Muscle of back (tissue), 11 donors: Measurements from ENCODE around the gene JARID2. TPM values are rescaled to one million over a fixed set of nuclear protein-coding genes. Genes with fewer than 3 reads are reported as not detected.

Experiments
- DNase-seq, 3 donors: peaks; one replicate each; pipeline versions ENCODE4 v3.0.0 to v3.0.0-alpha.2; 2013
- polyA plus RNA-seq, 10 donors: library from polyadenylated mRNA; unstranded; fragments of 120-200 nt; gene quantifications; one replicate each; pipeline ENCODE4 v1.2.1, GENCODE V29; 2013; ENCODE audit not compliant: insufficient read length in 10 of 10

JARID2 gene
- polyA plus RNA-seq, 10 donors, result 11.6 to 15.4 (median 14.2) TPM

DNA sequence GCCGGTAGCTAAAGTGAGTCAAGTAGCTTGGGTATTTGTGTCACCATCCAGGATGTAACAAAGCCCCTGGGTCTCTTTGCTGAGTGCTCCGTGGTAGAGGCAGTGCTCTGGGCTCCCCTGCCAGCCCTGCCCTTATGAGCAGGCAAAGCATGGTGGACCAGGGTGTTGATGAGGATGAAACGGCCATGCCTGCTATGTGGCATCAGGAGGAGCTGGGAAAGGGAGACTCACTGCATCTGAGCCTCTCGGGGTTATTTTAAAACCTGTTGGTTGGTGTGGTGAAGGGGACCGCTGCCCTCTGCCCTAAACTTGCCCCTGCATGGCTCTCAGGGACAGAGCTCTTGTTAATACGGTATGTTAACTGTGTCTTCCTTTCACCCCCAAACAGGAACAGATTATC lies 273.8 kb downstream of the JARID2 start:
- DNase-seq, result no peak

DNA sequence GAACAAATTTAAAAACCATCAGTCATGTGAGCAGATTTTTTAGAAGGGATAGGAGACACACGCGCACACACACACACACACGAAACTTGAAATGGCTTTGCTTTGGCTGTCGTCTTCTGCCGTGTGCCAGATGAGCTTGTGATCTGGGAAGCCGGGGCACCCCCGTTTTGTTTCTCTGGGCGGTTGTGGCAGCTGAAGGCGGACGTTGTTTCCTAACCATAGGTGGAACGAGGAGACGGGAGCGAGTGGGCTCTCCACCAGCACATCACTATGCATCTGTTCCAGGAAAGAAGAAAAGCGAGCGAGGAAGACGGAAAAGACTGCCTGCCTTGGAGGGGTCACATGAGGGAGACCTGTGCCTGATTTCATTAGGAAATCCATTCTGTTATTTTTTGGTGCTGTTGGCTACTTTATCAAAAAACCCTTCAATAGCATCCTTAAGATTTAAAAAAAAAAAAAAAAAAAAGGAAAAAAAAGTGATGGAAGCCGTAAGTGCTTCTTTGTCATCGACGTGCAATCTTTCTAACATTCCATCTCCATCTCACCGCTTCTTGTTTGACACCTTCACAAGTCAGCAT lies 274.8 kb downstream of the JARID2 start:
- no peak for DNase-seq

DNA sequence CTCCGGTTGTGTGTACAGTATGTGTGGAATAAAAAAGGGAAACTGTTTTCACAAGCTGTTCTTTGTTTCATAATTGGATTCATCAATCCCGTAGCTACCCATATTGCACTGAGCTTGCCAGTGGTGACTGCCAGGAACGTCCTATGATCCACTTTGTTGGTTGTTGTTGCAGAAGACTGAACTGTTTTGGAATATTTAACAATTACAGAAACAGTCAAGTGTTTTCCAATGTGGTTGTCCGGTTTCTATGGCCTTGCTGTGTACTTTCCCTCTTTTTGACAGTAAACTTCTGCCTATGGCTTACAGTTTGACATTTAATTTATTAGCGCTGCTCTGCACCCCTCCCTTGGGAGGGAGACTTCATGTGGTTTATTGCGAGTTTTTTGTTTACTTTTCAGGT lies 275.7 kb downstream of the JARID2 start:
- no peak for DNase-seq

- no peak for DNase-seq
Measured at GRCh38 chr6:15522026-15522425, 276.2 kb downstream of the JARID2 start.

GRCh38 chr6:15522427-15522826 lies 276.6 kb downstream of the JARID2 start:
- DNase-seq, result peak in 1 of 3 donors; percentile 14

- no peak for DNase-seq
Measured at GRCh38 chr6:15522856-15523529, 277.1 kb downstream of the JARID2 start.

DNA sequence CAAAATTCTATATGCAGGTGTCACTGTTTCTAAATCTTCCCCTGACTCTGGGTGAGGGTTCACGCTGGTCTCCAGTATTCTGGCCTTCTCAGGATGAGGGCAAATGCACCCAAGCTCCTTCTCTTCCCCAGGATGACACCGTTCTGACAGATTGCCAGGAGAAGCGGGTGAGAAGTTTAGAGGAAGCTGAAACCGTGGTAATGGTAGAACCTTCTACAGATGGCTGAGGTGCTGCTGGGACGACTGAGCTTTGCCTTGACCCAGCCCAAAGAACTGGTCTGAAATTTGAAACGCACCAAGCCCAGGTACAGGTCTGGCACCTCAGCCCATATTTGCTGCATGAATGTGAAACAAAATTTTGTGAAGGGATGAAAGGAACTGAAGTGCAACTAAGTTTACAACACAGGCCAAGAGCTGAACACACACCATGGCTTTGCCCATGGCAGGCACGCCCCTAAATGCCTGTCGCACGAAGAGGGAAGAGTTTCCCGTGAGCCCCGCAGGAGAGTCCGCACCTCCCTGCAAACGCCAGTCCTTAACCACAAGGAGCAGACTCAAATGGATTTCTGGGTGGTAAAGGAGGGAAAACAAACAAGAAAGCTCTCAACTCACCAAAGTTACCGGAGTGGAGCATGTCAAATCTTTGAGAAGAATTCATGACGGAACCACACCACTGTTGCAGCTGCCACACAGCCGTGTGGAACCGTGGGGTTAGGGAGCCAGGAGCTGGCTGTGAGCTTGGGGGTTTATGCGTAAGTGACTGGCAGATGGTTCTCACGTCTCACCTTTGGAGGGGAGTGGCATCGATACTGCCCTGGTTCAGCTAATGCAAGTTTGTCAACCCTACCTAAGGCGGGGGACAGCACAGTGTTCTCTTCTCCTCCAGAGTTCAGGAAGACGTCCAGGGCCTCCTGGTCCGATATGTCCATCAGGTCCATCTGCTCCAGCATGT lies 278.1 kb downstream of the JARID2 start:
- no peak for DNase-seq

- DNase-seq, result no peak
Measured at GRCh38 chr6:15524861-15525401, 279.1 kb downstream of the JARID2 start.

- no peak for DNase-seq
Measured at GRCh38 chr6:15526212-15526701, 280.4 kb downstream of the JARID2 start.

DNA sequence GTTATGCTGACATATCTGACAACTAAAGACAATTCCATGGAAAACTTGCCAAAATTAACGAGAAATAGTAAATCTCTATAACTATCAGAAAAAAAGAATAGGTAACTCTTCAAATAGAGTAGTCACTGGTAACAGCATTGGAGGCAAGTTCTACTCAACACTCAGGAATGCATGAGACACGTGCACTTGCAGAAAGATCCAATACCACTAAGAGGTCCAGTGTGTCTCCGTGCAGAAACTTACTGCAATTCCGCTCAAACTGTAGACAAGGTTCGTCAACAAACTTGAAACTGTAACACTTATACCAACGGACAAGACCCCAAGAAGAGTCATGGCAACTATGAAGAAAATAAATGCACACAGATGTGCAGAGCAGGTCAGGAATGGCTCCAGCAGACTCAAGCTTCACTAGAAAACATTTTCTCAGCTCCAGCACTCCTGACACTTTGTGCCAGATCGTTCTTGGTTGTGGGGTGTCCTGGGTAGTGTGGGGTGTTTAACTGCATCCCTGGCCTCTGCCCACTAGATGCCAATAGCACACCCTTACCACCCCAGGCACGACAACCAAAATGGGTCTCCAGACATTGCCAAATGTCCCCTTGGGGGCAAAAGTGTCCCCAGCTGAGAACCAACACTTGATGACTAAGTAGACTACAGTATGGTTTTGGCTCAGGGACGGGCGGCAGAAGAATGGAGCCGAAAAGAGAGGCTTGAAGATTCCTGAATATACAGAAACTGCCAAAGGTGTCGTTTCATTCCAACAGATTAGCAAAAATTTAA lies 282.2 kb downstream of the JARID2 start:
- DNase-seq, result no peak

DNA sequence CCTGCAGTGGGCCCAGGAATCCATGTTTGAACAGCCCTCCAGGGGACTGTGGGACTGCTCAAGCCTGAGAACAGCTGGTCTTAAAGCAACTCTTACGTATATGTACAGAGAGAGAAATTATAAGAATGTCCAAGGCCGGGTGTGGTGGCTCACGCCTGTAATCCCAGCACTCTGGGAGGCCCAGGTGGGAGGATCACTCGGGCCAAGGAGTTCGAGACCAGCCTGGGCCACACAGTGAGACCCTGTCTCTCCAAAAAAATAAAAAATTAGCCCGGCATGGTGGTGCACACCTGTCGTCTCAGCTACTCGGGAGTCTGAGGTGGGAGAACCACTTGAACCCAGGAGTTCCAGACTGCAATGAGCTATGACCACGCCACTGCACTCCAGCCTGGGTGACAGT lies 283.0 kb downstream of the JARID2 start:
- DNase-seq, result no peak

DNA sequence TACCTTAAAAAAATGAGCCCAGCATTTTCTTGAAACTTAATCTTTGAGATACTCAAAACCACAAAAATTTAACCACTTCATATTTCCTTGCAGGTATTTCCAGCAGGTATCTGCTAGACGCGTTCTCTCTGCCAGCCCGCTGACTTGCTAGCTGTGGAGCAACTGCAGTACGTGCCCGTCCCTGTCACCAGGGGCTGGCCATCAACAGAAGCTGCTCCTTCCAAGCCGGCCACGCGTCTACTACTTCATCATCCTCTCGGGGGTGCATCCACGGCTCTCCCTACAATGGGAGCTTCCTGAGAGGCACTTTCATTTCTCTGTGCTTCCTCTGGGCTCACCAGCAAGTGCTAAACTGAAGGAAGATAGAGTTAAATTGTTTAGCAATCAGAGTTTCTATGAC lies 284.5 kb downstream of the JARID2 start:
- no peak for DNase-seq

GRCh38 chr6:15531973-15532372 lies 286.1 kb downstream of the JARID2 start:
- DNase-seq, result no peak

- DNase-seq, result no peak
Measured at GRCh38 chr6:15533379-15534026, 287.6 kb downstream of the JARID2 start.

DNA sequence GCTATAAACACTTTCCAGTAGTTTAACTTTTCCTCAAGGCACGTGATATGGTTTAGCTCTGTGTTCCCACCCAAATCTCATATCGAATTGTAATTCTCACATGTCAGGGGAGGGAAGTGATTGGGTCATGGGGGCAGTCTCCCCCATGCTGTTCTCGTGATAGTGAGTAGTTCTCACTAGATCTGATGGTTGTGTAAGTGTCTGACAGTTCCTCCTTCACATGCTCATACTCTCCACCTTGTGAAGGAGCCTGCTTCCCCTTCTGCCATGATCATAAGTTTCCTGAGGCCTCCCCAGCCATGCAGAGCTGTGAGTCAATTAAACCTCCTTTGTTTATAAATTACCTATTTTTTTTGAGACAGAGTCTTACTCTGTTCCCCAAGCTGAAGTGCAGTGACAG lies 289.1 kb downstream of the JARID2 start:
- no peak for DNase-seq

DNA sequence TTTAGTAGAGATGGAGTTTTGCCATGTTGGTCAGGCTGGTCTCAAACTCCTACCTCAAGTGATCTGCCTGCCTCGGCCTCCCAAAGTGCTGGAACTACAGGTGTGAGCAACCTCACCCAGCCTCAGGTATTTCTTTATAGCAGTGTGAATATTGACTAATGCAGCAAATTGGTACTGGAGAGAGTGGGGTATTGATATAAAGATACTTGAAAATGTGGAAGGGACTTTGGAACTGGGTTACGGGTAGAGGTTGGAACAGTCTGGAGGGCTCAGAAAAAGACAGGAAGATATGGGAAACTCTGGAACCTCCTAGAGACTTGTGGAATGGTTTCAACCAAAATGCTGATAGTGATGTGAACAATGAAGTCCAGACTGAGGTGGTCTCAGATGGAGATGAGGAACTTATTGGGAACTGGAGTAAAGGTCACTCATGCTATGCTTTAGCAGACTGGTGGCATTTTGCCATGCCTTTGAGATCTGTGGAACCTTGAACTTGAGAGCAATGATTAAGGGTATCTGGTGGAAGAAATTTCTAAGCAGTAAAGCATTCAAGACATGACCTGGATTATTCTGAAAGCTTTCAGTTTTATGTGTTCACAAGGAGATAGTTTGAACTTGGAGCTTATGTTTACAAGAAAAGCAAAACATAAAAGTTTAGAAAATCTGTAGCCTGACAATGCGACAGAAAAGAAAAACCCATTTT lies 289.8 kb downstream of the JARID2 start:
- DNase-seq, result no peak

DNA sequence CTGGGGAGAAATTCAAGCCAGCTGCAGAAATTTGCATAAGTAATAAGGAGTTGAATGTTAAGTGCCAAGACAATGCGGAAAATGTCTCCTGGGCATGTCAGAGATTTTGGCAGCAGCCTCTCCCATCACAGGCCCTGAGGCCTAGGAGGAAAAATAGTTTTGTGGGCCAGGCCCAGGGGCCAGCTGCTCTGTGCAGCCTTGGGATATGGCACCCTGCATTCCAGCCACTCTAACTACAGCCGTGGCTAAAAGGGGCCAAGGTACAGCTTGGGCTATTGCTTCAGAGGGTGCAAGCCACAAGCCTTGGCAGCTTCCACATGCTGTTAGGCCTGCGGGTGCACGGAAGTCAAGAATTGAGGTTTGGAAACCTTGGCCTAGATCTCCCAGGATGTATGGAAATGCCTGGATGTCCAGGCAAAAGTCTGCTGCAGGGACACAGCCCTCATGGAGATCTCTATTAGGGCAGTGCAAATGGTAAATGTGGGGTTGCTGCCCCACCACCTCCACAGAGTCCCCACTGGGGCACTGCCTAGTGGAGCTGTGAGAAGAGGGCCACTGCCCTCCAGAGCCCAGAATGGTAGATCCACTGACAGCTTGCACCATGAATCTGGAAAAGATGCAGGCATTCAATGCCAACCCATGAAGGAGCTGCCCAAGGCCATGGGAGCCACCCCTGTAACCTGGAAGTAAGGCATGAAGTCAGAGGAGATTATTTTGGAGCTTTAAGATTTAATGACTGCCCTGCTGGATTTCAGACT lies 290.5 kb downstream of the JARID2 start:
- no peak for DNase-seq

DNA sequence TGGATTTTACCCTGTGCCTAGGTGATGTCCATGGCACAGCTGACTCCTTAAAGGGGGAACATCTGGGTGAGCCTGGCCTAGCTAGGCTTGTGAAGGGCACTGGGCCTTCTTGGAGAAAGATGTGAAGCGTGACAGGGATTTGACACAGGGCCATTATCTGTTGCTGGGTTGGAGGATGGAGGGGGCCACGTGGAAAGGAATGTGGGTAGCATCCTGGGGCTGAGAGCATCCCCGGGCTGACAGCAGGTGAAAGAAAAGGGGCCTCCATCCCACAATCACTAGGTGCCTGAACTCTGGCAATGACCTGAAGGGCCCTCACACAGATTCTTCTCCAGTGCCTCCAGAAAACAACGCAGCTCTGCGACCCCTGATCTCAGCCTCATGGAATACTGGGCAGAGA lies 292.2 kb downstream of the JARID2 start:
- no peak for DNase-seq

GRCh38 chr6:15538766-15539495 lies 293.1 kb downstream of the JARID2 start:
- no peak for DNase-seq
